KMS-11 (cell line): ENCODE measurements around the gene MYH15.

Source experiments
- H2AFZ ChIP-seq: fragments of 200-600 bp; sonication (generic); 2 replicates; pipeline ENCODE4 v1.6.1; 2016; ENCODE audit warnings: antibody characterized with exemption, mixed run types, low read depth
- H3K27ac ChIP-seq: fragments of 200-600 bp; sonication (generic); 2 replicates; pipeline ENCODE4 v1.6.1; 2016; ENCODE audit warnings: mild to moderate bottlenecking, mixed run types
- H3K27me3 ChIP-seq: fragments of 200-600 bp; sonication (generic); 2 replicates; pipeline ENCODE4 v1.6.1; 2017; ENCODE audit warnings: mild to moderate bottlenecking, low read depth, mixed run types, moderate library complexity; ENCODE audit not compliant: insufficient read depth
- H3K36me3 ChIP-seq: fragments of 200-600 bp; sonication (generic); 2 replicates; pipeline ENCODE4 v1.6.1; 2017; ENCODE audit warnings: mild to moderate bottlenecking, mixed run types; ENCODE audit not compliant: insufficient read depth
- H3K4me1 ChIP-seq: fragments of 200-600 bp; sonication (generic); 2 replicates; pipeline ENCODE4 v1.6.1; 2016; ENCODE audit warnings: mild to moderate bottlenecking, low read depth, mixed run types; ENCODE audit not compliant: poor library complexity, severe bottlenecking
- H3K4me2 ChIP-seq: fragments of 200-600 bp; sonication (generic); 2 replicates; pipeline ENCODE4 v1.7.0; 2016; ENCODE audit warnings: mild to moderate bottlenecking, mixed run types
- H3K4me3 ChIP-seq: fragments of 200-600 bp; sonication (generic); IDR thresholded peaks from 2 replicates; pipeline ENCODE4 v1.6.1; 2017; ENCODE audit warnings: low read depth, low read length, mixed read lengths; ENCODE audit not compliant: insufficient read depth
- H3K79me2 ChIP-seq: fragments of 200-600 bp; sonication (generic); 2 replicates; pipeline ENCODE4 v1.6.1; 2016; ENCODE audit warnings: low read depth, mixed run types; ENCODE audit not compliant: insufficient read depth
- H3K9ac ChIP-seq: fragments of 200-600 bp; sonication (generic); 2 replicates; pipeline ENCODE4 v1.6.1; 2016; ENCODE audit warnings: mild to moderate bottlenecking, mixed run types
- H4K20me1 ChIP-seq: fragments of 200-600 bp; sonication (generic); 2 replicates; pipeline ENCODE4 v1.6.1; 2016; ENCODE audit warnings: mild to moderate bottlenecking, mixed run types; ENCODE audit not compliant: insufficient read depth
- CTCF ChIP-seq: fragments of 200-600 bp; sonication (generic); conservative IDR thresholded peaks from 2 replicates; pipeline ENCODE4 v1.6.1; 2017; ENCODE audit warnings: low read depth, mild to moderate bottlenecking, antibody characterized with exemption, low read length, moderate library complexity, mixed read lengths

Gene MYH15

GRCh38 chr3:108433928-108434327 lies 76.5 kb downstream of the MYH15 start:
- H3K27me3 ChIP-seq, result no peaks in the 10 kb centered on the region
- no peak for TF ChIP-seq CTCF
- H3K9ac ChIP-seq, result no peak overlapping the region
- H4K20me1 ChIP-seq, result no peaks in the 10 kb centered on the region
- no peak overlapping the region for H3K4me3 ChIP-seq
- no peak overlapping the region for H3K4me2 ChIP-seq
- no peaks in the 10 kb centered on the region for H3K36me3 ChIP-seq
- H3K4me1 ChIP-seq, result no peaks in the 10 kb centered on the region
- H3K79me2 ChIP-seq, result no peaks in the 10 kb centered on the region
- H3K27ac ChIP-seq, result no peak overlapping the region
- no peak overlapping the region for H2AFZ ChIP-seq

- no peak overlapping the region for H2AFZ ChIP-seq
- no peak for TF ChIP-seq CTCF
- no peaks in the 10 kb centered on the region for H3K4me1 ChIP-seq
- no peak overlapping the region for H3K4me2 ChIP-seq
- H3K79me2 ChIP-seq, result no peaks in the 10 kb centered on the region
- no peaks in the 10 kb centered on the region for H3K36me3 ChIP-seq
- no peak overlapping the region for H3K9ac ChIP-seq
- no peaks in the 10 kb centered on the region for H3K27me3 ChIP-seq
- no peaks in the 10 kb centered on the region for H4K20me1 ChIP-seq
- no peak overlapping the region for H3K27ac ChIP-seq
- H3K4me3 ChIP-seq, result no peak overlapping the region
Measured at GRCh38 chr3:108432431-108432830, 78.0 kb downstream of the MYH15 start.

DNA sequence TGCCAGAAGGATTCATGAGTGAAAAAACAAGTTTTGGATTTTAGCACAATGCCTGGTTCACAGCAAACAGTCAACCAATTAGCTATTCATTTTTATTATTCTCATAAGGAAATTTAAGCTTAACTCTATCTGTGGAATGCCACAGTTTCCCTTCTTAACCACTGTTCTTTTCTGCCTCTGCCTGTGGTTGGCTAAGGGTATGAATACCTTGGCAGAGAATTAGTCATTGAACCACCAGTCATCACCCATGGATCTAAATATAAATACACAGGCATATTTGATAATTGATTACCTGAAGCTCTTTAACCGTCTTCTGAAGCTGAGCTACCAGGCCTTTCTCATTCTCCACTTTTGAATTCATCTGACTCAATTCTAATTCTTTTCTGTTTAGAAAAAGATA lies 79.9 kb downstream of the MYH15 start:
- H3K4me3 ChIP-seq, result no peak overlapping the region
- H3K27ac ChIP-seq, result no peak overlapping the region
- no peak overlapping the region for H3K4me2 ChIP-seq
- no peaks in the 10 kb centered on the region for H3K36me3 ChIP-seq
- no peaks in the 10 kb centered on the region for H3K79me2 ChIP-seq
- H3K9ac ChIP-seq, result no peak overlapping the region
- H3K27me3 ChIP-seq, result no peaks in the 10 kb centered on the region
- TF ChIP-seq CTCF, result no peak
- H4K20me1 ChIP-seq, result no peaks in the 10 kb centered on the region
- H2AFZ ChIP-seq, result no peak overlapping the region
- H3K4me1 ChIP-seq, result no peaks in the 10 kb centered on the region

DNA sequence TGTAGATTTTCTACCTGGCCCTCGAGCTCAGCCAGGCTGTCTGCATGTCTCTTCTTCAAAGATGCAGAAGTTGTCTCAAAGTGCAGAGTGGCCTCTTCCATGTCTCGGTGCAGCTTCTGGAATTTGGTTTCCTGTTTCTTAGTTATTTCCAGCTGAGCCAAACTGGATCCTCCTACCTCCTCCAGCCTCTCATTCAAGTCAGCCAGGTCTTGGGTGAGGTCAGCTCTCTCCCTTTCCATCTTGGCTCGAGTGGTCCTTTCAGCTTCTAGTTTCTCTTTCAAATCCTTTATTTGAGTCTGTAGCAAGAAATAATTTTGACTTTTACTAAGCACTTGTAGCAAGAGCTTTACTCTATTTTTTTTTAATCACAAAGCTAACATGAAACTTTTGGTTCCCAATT lies 81.8 kb downstream of the MYH15 start:
- no peak for TF ChIP-seq CTCF
- Histone ChIP-seq H3K4me2 (no peak overlapping the region), H3K9ac (no peak overlapping the region)

GRCh38 chr3:108420926-108421325 lies 89.5 kb downstream of the MYH15 start:
- Histone ChIP-seq H3K27me3 (no peaks in the 10 kb centered on the region), H4K20me1 (no peaks in the 10 kb centered on the region), H3K4me2 (no peak overlapping the region), H3K27ac (no peak overlapping the region), H3K9ac (no peak overlapping the region), H2AFZ (no peak overlapping the region), H3K4me1 (no peaks in the 10 kb centered on the region), H3K36me3 (no peaks in the 10 kb centered on the region), H3K4me3 (no peak overlapping the region), H3K79me2 (no peaks in the 10 kb centered on the region)
- TF ChIP-seq CTCF, result no peak

More for the DNA sequence above, 81.8 kb downstream of the MYH15 start:
- Histone ChIP-seq H3K4me3 (no peak overlapping the region), H3K27me3 (no peaks in the 10 kb centered on the region), H3K4me1 (no peaks in the 10 kb centered on the region), H3K36me3 (no peaks in the 10 kb centered on the region), H3K79me2 (no peaks in the 10 kb centered on the region), H4K20me1 (no peaks in the 10 kb centered on the region), H2AFZ (no peak overlapping the region), H3K27ac (no peak overlapping the region)
